HEK293 (cell line): ENCODE measurements around the gene PASK.

Source experiments
- CTCF ChIA-PET: fragments of 350-600 bp; formaldehyde crosslinking; extraction: SDS; loops from one replicate; lab custom pipeline; 2021; ENCODE audit warnings: antibody characterized with exemption; lab: Yijun Ruan, JAX
- POLR2A ChIA-PET: fragments of 300-600 bp; formaldehyde crosslinking; extraction: SDS; loops from one replicate; lab custom pipeline; 2020; ENCODE audit warnings: antibody characterized with exemption, inconsistent platforms; lab: Yijun Ruan, JAX
- H3K27ac ChIP-seq: fragments of 200-500 bp; sonication (Bioruptor generic); 2 replicates; pipeline ENCODE4 v1.5.1; 2014; ENCODE audit warnings: low read depth, low read length, control low read depth, inconsistent platforms; ENCODE audit errors: extremely low read depth
- H3K36me3 ChIP-seq, 2 experiments: fragments of 200-500 bp in 1 of 2; sonication (Bioruptor generic) in 1 of 2; 1 replicate in 1 of 2; 2 replicates in 1 of 2; pipeline ENCODE4 v1.5.1; 2014 to 2017; ENCODE audit warnings: inconsistent platforms in 2 of 2, low read length in 2 of 2; ENCODE audit not compliant: control insufficient read depth in 2 of 2, insufficient read depth in 1 of 2
- H3K4me1 ChIP-seq: fragments of 200-500 bp; sonication (Bioruptor generic); 2 replicates; pipeline ENCODE4 v1.5.1; 2014; ENCODE audit warnings: mild to moderate bottlenecking, low read length, inconsistent platforms; ENCODE audit not compliant: control insufficient read depth, insufficient read depth
- H3K4me3 ChIP-seq: 2 replicates; pipeline ENCODE4 v1.5.1; 2011; ENCODE audit warnings: low read depth, mild to moderate bottlenecking, control low read depth, low read length, moderate library complexity
- H3K9me3 ChIP-seq: fragments of 200-500 bp; sonication (Bioruptor generic); 2 replicates; pipeline ENCODE4 v1.5.1; 2014; ENCODE audit warnings: low read depth, low read length, inconsistent platforms; ENCODE audit not compliant: control insufficient read depth, insufficient read depth
- OSR2 ChIP-seq: fragments of 450-650 bp; formaldehyde crosslinking; IDR thresholded peaks from 2 replicates; pipeline ENCODE4 v1.5.1; 2016; ENCODE audit warnings: missing biosample characterization, missing genetic modification characterization
- TRIM28 ChIP-seq: IDR thresholded peaks from 2 replicates; pipeline ENCODE4 v1.6.1; 2011; ENCODE audit warnings: low read length, control low read depth, borderline replicate concordance
- ZFP41 ChIP-seq: fragments of 450-650 bp; formaldehyde crosslinking; IDR thresholded peaks from 2 replicates; pipeline ENCODE4 v1.5.1; 2016; ENCODE audit warnings: missing biosample characterization, missing genetic modification characterization, borderline replicate concordance
- ZNF10 ChIP-seq: fragments of 450-650 bp; formaldehyde crosslinking; IDR thresholded peaks from 2 replicates; pipeline ENCODE4 v1.5.1; 2017; ENCODE audit warnings: missing biosample characterization, missing genetic modification characterization
- ZNF114 ChIP-seq: fragments of 450-650 bp; formaldehyde crosslinking; IDR thresholded peaks from 2 replicates; pipeline ENCODE4 v1.5.0; 2017; ENCODE audit warnings: missing biosample characterization, missing genetic modification characterization
- ZNF223 ChIP-seq: fragments of 450-650 bp; formaldehyde crosslinking; IDR thresholded peaks from 2 replicates; pipeline ENCODE4 v1.5.1; 2016; ENCODE audit warnings: missing biosample characterization, missing genetic modification characterization
- ZNF311 ChIP-seq: fragments of 450-650 bp; formaldehyde crosslinking; IDR thresholded peaks from 2 replicates; pipeline ENCODE4 v1.5.1; 2017; ENCODE audit warnings: missing biosample characterization, missing genetic modification characterization, borderline replicate concordance
- ZNF701 ChIP-seq: fragments of 450-650 bp; formaldehyde crosslinking; IDR thresholded peaks from 2 replicates; pipeline ENCODE4 v1.5.1; 2016; ENCODE audit warnings: missing biosample characterization, missing genetic modification characterization
- TF ChIP-seq, protein P1 (sequence below): fragments of 450-650 bp; formaldehyde crosslinking; IDR thresholded peaks from 2 replicates; pipeline ENCODE4 v1.5.0; 2017; ENCODE audit warnings: missing biosample characterization, missing genetic modification characterization, borderline replicate concordance
- TF ChIP-seq, protein P2 (sequence below): fragments of 450-650 bp; formaldehyde crosslinking; IDR thresholded peaks from 2 replicates; pipeline ENCODE4 v1.5.1; 2017; ENCODE audit warnings: missing biosample characterization, missing genetic modification characterization
- TF ChIP-seq, protein P3 (sequence below): fragments of 450-650 bp; formaldehyde crosslinking; IDR thresholded peaks from 2 replicates; pipeline ENCODE4 v1.5.1; 2016; ENCODE audit warnings: missing biosample characterization, missing genetic modification characterization, borderline replicate concordance
- TF ChIP-seq, protein P4 (sequence below): fragments of 450-650 bp; formaldehyde crosslinking; IDR thresholded peaks from 2 replicates; pipeline ENCODE4 v1.5.1; 2016; ENCODE audit warnings: missing biosample characterization, missing genetic modification characterization
- TF ChIP-seq, protein P5 (sequence below): fragments of 450-650 bp; IDR thresholded peaks from 2 replicates; pipeline ENCODE4 v1.5.1; 2018; ENCODE audit warnings: missing biosample characterization, missing genetic modification characterization
- TF ChIP-seq, protein P6 (sequence below): fragments of 450-650 bp; formaldehyde crosslinking; IDR thresholded peaks from 2 replicates; pipeline ENCODE4 v1.5.1; 2016; ENCODE audit warnings: missing biosample characterization, missing genetic modification characterization
- TF ChIP-seq, protein P7 (sequence below): fragments of 450-650 bp; formaldehyde crosslinking; conservative IDR thresholded peaks from 2 replicates; pipeline ENCODE4 v1.5.1; 2016; ENCODE audit warnings: low read depth, missing biosample characterization, missing genetic modification characterization

PASK gene

DNA sequence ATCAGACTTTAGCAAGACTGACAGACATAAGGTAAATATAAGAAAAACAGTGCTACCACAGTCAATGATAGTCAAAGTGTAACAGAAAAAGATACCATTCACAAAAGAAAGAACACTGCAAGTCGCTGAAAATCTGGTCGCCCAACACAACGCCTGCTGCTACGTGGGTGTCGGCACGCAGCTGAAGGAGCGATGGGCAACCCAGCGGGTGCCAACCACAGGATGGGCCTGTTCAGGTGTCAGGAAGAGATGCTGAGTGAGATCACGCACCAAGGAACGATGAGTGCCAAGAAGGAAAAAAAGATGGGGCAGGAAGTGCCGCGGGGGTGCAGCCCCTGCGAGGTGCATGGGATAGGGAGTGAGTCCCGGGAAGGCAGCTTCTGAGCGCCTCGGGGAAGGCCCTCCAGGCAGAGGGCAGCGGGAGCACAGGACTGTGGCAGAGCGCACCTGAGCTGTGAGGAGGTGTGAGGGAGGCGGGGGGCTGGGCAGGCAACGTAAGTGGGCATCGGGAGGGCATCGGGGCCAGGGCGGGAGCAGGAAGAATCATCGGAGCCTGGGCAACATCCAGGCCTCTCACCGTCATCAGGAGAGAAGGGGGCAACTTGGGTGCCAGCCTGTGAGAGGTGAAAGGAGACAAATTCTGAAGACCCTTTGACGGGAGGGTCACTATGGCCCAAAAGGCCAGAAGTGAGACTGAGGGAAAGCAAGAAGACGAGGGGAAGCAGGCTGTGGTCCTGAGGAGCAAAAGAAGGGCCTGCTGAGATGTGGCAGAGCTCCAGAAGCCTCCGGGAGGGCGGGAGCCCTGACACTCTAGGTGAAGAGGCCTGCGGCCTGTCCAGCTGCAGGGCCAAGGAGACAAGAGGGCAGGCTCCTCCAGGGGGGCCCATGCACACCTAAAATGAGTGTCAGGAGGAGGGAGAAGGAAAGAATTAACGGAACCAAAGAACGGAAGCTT lies 32.4 kb downstream of the PASK start (continued):
- TF ChIP-seq, protein P1, sequence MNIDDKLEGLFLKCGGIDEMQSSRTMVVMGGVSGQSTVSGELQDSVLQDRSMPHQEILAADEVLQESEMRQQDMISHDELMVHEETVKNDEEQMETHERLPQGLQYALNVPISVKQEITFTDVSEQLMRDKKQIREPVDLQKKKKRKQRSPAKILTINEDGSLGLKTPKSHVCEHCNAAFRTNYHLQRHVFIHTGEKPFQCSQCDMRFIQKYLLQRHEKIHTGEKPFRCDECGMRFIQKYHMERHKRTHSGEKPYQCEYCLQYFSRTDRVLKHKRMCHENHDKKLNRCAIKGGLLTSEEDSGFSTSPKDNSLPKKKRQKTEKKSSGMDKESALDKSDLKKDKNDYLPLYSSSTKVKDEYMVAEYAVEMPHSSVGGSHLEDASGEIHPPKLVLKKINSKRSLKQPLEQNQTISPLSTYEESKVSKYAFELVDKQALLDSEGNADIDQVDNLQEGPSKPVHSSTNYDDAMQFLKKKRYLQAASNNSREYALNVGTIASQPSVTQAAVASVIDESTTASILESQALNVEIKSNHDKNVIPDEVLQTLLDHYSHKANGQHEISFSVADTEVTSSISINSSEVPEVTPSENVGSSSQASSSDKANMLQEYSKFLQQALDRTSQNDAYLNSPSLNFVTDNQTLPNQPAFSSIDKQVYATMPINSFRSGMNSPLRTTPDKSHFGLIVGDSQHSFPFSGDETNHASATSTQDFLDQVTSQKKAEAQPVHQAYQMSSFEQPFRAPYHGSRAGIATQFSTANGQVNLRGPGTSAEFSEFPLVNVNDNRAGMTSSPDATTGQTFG (tag by site-specific recombination) = no peak
- TF ChIP-seq, protein P2, sequence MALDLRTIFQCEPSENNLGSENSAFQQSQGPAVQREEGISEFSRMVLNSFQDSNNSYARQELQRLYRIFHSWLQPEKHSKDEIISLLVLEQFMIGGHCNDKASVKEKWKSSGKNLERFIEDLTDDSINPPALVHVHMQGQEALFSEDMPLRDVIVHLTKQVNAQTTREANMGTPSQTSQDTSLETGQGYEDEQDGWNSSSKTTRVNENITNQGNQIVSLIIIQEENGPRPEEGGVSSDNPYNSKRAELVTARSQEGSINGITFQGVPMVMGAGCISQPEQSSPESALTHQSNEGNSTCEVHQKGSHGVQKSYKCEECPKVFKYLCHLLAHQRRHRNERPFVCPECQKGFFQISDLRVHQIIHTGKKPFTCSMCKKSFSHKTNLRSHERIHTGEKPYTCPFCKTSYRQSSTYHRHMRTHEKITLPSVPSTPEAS = no peak
- no peak for TF ChIP-seq OSR2
- TF ChIP-seq, protein P3, sequence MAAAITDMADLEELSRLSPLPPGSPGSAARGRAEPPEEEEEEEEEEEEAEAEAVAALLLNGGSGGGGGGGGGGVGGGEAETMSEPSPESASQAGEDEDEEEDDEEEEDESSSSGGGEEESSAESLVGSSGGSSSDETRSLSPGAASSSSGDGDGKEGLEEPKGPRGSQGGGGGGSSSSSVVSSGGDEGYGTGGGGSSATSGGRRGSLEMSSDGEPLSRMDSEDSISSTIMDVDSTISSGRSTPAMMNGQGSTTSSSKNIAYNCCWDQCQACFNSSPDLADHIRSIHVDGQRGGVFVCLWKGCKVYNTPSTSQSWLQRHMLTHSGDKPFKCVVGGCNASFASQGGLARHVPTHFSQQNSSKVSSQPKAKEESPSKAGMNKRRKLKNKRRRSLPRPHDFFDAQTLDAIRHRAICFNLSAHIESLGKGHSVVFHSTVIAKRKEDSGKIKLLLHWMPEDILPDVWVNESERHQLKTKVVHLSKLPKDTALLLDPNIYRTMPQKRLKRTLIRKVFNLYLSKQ (tag by site-specific recombination) = no peak

DNA sequence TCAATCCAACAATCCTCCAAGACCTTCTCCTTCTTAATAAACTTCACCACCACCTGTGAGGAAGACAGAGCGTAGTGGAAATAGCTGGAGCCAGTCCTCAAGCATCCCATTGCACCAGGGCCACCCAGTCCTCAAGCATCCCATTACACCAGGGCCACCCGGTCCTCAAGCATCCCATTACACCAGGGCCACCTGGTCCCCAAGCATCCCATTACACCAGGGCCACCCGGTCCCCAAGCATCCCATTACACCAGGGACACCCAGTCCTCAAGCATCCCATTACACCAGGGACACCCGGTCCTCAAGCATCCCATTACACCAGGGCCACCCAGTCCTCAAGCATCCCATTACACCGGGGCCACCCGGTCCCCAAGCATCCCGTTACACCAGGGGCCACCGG lies 33.9 kb downstream of the PASK start:
- Histone ChIP-seq H3K27ac (no peak overlapping the region), H3K36me3 (peaks cover 8 to 63% of the 10 kb centered on the region in 2 experiments), H3K9me3 (no peaks in the 10 kb centered on the region), H3K4me1 (no peaks in the 10 kb centered on the region), H3K4me3 (no peak overlapping the region)
- ChIA-PET POLR2A (no interaction called here), CTCF (no interaction called here)
- TF ChIP-seq, protein P4, sequence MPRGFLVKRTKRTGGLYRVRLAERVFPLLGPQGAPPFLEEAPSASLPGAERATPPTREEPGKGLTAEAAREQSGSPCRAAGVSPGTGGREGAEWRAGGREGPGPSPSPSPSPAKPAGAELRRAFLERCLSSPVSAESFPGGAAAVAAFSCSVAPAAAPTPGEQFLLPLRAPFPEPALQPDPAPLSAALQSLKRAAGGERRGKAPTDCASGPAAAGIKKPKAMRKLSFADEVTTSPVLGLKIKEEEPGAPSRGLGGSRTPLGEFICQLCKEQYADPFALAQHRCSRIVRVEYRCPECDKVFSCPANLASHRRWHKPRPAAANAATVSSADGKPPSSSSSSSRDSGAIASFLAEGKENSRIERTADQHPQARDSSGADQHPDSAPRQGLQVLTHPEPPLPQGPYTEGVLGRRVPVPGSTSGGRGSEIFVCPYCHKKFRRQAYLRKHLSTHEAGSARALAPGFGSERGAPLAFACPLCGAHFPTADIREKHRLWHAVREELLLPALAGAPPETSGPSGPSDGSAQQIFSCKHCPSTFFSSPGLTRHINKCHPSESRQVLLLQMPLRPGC (tag by site-specific recombination) = no peak
- TF ChIP-seq ZFP41 (no peak), ZNF114 (tag by site-specific recombination) (no peak), ZNF223 (no peak), ZNF10 (tag by site-specific recombination) (no peak), TRIM28 (no peak), ZNF311 (tag by site-specific recombination) (no peak), ZNF701 (tag by site-specific recombination) (no peak)
- TF ChIP-seq, protein P5, sequence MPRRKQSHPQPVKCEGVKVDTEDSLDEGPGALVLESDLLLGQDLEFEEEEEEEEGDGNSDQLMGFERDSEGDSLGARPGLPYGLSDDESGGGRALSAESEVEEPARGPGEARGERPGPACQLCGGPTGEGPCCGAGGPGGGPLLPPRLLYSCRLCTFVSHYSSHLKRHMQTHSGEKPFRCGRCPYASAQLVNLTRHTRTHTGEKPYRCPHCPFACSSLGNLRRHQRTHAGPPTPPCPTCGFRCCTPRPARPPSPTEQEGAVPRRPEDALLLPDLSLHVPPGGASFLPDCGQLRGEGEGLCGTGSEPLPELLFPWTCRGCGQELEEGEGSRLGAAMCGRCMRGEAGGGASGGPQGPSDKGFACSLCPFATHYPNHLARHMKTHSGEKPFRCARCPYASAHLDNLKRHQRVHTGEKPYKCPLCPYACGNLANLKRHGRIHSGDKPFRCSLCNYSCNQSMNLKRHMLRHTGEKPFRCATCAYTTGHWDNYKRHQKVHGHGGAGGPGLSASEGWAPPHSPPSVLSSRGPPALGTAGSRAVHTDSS (tag by site-specific recombination) = no peak
- TF ChIP-seq, protein P6, sequence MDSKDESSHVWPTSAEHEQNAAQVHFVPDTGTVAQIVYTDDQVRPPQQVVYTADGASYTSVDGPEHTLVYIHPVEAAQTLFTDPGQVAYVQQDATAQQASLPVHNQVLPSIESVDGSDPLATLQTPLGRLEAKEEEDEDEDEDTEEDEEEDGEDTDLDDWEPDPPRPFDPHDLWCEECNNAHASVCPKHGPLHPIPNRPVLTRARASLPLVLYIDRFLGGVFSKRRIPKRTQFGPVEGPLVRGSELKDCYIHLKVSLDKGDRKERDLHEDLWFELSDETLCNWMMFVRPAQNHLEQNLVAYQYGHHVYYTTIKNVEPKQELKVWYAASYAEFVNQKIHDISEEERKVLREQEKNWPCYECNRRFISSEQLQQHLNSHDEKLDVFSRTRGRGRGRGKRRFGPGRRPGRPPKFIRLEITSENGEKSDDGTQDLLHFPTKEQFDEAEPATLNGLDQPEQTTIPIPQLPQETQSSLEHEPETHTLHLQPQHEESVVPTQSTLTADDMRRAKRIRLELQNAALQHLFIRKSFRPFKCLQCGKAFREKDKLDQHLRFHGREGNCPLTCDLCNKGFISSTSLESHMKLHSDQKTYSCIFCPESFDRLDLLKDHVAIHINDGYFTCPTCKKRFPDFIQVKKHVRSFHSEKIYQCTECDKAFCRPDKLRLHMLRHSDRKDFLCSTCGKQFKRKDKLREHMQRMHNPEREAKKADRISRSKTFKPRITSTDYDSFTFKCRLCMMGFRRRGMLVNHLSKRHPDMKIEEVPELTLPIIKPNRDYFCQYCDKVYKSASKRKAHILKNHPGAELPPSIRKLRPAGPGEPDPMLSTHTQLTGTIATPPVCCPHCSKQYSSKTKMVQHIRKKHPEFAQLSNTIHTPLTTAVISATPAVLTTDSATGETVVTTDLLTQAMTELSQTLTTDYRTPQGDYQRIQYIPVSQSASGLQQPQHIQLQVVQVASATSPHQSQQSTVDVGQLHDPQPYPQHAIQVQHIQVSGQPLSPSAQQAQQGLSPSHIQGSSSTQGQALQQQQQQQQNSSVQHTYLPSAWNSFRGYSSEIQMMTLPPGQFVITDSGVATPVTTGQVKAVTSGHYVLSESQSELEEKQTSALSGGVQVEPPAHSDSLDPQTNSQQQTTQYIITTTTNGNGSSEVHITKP (tag by site-specific recombination) = no peak
- TF ChIP-seq, protein P7, sequence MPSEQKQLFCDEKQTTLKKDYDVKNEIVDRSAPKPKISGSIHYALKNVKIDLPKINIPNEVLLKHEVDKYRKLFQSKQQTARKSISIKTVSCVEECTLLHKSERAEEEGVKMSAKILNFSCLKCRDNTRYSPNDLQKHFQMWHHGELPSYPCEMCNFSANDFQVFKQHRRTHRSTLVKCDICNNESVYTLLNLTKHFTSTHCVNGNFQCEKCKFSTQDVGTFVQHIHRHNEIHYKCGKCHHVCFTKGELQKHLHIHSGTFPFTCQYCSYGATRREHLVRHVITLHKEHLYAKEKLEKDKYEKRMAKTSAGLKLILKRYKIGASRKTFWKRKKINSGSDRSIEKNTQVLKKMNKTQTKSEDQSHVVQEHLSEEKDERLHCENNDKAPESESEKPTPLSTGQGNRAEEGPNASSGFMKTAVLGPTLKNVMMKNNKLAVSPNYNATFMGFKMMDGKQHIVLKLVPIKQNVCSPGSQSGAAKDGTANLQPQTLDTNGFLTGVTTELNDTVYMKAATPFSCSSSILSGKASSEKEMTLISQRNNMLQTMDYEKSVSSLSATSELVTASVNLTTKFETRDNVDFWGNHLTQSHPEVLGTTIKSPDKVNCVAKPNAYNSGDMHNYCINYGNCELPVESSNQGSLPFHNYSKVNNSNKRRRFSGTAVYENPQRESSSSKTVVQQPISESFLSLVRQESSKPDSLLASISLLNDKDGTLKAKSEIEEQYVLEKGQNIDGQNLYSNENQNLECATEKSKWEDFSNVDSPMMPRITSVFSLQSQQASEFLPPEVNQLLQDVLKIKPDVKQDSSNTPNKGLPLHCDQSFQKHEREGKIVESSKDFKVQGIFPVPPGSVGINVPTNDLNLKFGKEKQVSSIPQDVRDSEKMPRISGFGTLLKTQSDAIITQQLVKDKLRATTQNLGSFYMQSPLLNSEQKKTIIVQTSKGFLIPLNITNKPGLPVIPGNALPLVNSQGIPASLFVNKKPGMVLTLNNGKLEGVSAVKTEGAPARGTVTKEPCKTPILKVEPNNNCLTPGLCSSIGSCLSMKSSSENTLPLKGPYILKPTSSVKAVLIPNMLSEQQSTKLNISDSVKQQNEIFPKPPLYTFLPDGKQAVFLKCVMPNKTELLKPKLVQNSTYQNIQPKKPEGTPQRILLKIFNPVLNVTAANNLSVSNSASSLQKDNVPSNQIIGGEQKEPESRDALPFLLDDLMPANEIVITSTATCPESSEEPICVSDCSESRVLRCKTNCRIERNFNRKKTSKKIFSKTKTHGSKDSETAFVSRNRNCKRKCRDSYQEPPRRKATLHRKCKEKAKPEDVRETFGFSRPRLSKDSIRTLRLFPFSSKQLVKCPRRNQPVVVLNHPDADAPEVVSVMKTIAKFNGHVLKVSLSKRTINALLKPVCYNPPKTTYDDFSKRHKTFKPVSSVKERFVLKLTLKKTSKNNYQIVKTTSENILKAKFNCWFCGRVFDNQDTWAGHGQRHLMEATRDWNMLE (tag by site-specific recombination) = no peak
